ENCODE results near the gene CEBPG. TPM values are rescaled to one million over a fixed set of nuclear protein-coding genes. Genes with fewer than 3 reads are reported as not detected.

Gene CEBPG
- total and polyA plus RNA-seq, 4 donors: 21.5 to 29.7 (median 24.7) TPM

DNA sequence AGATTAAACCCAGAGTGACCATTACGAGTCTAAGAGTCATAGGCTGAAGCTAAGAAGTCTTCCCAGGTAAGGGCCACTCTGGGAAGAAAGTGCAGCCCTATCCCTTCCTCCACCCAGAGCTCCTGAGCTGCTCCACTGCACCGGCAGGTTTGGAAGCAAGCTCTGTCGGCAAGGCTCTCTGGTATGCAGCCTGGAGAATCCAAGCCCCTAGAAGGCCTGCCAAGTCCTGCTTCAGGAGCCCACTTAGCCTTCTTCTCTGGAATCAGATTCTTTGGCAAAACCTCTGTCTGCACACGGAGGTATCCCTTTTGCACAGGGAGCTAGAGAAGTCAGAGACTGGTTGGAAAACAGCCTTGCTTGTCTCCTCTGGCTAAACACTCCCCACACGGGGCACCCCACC is 58.5 kb downstream of the CEBPG start:
- H3K9me3 ChIP-seq (ENCODE audit: control insufficient read depth in 4 of 4, insufficient read depth in 3 of 4, low read length in 3 of 4): no peaks in the 10 kb centered on the region
- TF ChIP-seq, protein P1, sequence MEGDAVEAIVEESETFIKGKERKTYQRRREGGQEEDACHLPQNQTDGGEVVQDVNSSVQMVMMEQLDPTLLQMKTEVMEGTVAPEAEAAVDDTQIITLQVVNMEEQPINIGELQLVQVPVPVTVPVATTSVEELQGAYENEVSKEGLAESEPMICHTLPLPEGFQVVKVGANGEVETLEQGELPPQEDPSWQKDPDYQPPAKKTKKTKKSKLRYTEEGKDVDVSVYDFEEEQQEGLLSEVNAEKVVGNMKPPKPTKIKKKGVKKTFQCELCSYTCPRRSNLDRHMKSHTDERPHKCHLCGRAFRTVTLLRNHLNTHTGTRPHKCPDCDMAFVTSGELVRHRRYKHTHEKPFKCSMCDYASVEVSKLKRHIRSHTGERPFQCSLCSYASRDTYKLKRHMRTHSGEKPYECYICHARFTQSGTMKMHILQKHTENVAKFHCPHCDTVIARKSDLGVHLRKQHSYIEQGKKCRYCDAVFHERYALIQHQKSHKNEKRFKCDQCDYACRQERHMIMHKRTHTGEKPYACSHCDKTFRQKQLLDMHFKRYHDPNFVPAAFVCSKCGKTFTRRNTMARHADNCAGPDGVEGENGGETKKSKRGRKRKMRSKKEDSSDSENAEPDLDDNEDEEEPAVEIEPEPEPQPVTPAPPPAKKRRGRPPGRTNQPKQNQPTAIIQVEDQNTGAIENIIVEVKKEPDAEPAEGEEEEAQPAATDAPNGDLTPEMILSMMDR (IDR thresholded peaks at IDR 0.05; ENCODE audit: control extremely low read depth, extremely low read depth): no peak
- no peaks in the 10 kb centered on the region for H3K36me3 ChIP-seq (ENCODE audit: control insufficient read depth in 4 of 4, insufficient read depth in 4 of 4, low read length in 4 of 4)
- WGBS, 2 donors: 49 to 68% methylated on average over 5 of the region's 5 CpGs
- H3K4me1 ChIP-seq (ENCODE audit: control insufficient read depth in 5 of 5, insufficient read depth in 5 of 5, low read length in 5 of 5): no peaks in the 10 kb centered on the region
- no peak overlapping the region for H3K27ac ChIP-seq (ENCODE audit: low read depth in 1 of 2, low read length in 1 of 2)
- no peaks in the 10 kb centered on the region for H3K27me3 ChIP-seq (ENCODE audit: control insufficient read depth in 3 of 3, insufficient read depth in 3 of 3, low read length in 2 of 3)
- no peak overlapping the region for H3K4me3 ChIP-seq
- no peak overlapping the region for H3K9ac ChIP-seq (ENCODE audit: insufficient read depth in 1 of 2, low read length in 2 of 2)
- DNase-seq: no peak
- no peak for ATAC-seq (ENCODE audit: insufficient read depth, low FRiP score)

Other genes with a start within 250 kb of the CEBPG start
- not detected for gene WDR88, start 241.6 kb upstream of the CEBPG start, total RNA-seq
- not detected for gene WDR88, start 241.6 kb upstream of the CEBPG start, polyA plus RNA-seq
- gene LRP3, start 179.4 kb upstream of the CEBPG start, total RNA-seq: 10 to 100 TPM; 16.4 to 18.2 TPM
- gene LRP3, start 179.4 kb upstream of the CEBPG start, polyA plus RNA-seq: 10 to 100 TPM; 10.6 to 12.9 TPM
- under 1 TPM; 0.21 to 0.71 TPM for gene SLC7A10, start 147.9 kb upstream of the CEBPG start, total RNA-seq
- gene SLC7A10, start 147.9 kb upstream of the CEBPG start, polyA plus RNA-seq: under 1 TPM; 0.02 to 0.10 TPM
- gene CEBPA, start 71.2 kb upstream of the CEBPG start, total RNA-seq: 10 to 100 TPM; 51.3 to 71.0 TPM
- gene CEBPA, start 71.2 kb upstream of the CEBPG start, polyA plus RNA-seq: 10 to 100 TPM; 20.4 to 93.8 TPM
- gene PEPD, start 148.1 kb downstream of the CEBPG start, total RNA-seq: 10 to 100 TPM; 29.6 to 88.2 TPM
- 10 to 100 TPM; 68.6 to 78.3 TPM for gene PEPD, start 148.1 kb downstream of the CEBPG start, polyA plus RNA-seq
- gene CHST8, start 248.2 kb downstream of the CEBPG start, total RNA-seq: under 1 TPM; 0.14 to 0.34 TPM
- under 1 TPM; 0.09 to 0.67 TPM for gene CHST8, start 248.2 kb downstream of the CEBPG start, polyA plus RNA-seq